SK-N-SH treated with all-trans-retinoic acid at 6 μM for 48 hours (cell line): ENCODE data around the gene TBXAS1.

Experiments
- ATAC-seq: fragments of 200-7000 bp; cut with Tn5 transposase; 3 replicates; pipeline ENCODE4 v1.9.1; 2020; ENCODE audit warnings: mild to moderate bottlenecking, moderate library complexity
- BACH2 ChIP-seq: fragments of 250-450 bp; sonication (Bioruptor Pico); IDR thresholded peaks from 2 replicates; pipeline ENCODE4 v1.9.0; 2021; ENCODE audit warnings: mild to moderate bottlenecking, borderline replicate concordance
- CSDC2 ChIP-seq: fragments of 250-450 bp; sonication (Bioruptor Pico); IDR thresholded peaks from 2 replicates; pipeline ENCODE4 v1.5.0; 2020; ENCODE audit warnings: mild to moderate bottlenecking, moderate library complexity
- ESRRG ChIP-seq: fragments of 250-450 bp; sonication (Bioruptor Pico); IDR thresholded peaks from 2 replicates; pipeline ENCODE4 v1.6.1; 2021; ENCODE audit warnings: mild to moderate bottlenecking
- GLIS3 ChIP-seq: fragments of 250-450 bp; sonication (Bioruptor Pico); IDR thresholded peaks from 2 replicates; pipeline ENCODE4 v1.5.0; 2020; ENCODE audit warnings: mild to moderate bottlenecking, moderate library complexity
- ISL1 ChIP-seq: fragments of 250-450 bp; sonication (Bioruptor Pico); IDR thresholded peaks from 2 replicates; pipeline ENCODE4 v2.1.2; 2022; ENCODE audit warnings: mild to moderate bottlenecking, moderate library complexity
- OSR1 ChIP-seq: fragments of 250-450 bp; sonication (Bioruptor Pico); IDR thresholded peaks from 2 replicates; pipeline ENCODE4 v1.8.0; 2022; ENCODE audit warnings: moderate library complexity, mild to moderate bottlenecking, inconsistent platforms
- RARB ChIP-seq: fragments of 250-450 bp; sonication (Bioruptor Pico); IDR thresholded peaks from 2 replicates; pipeline ENCODE4 v1.8.0; 2021; ENCODE audit warnings: mild to moderate bottlenecking, moderate library complexity
- TCF4 ChIP-seq: fragments of 250-450 bp; sonication (Bioruptor Pico); IDR thresholded peaks from 2 replicates; pipeline ENCODE4 v1.8.0; 2021; ENCODE audit warnings: mild to moderate bottlenecking, moderate library complexity, borderline replicate concordance
- ZC3H10 ChIP-seq: fragments of 250-450 bp; sonication (Bioruptor Pico); IDR thresholded peaks from 2 replicates; pipeline ENCODE4 v1.5.1; 2021; ENCODE audit warnings: mild to moderate bottlenecking, moderate library complexity
- ZFP30 ChIP-seq: fragments of 450-650 bp; formaldehyde crosslinking; IDR thresholded peaks from 2 replicates; pipeline ENCODE4 v1.5.0; 2022; ENCODE audit warnings: mild to moderate bottlenecking, moderate library complexity
- ZNF565 ChIP-seq: fragments of 450-650 bp; formaldehyde crosslinking; conservative IDR thresholded peaks from 2 replicates; pipeline ENCODE4 v1.5.0; 2020; ENCODE audit warnings: low read depth, mild to moderate bottlenecking, moderate library complexity
- ZNF70 ChIP-seq: fragments of 450-650 bp; formaldehyde crosslinking; IDR thresholded peaks from 2 replicates; pipeline ENCODE4 v1.5.0; 2020; ENCODE audit warnings: mild to moderate bottlenecking, moderate library complexity
- TF ChIP-seq, protein P1 (sequence below): fragments of 250-450 bp; sonication (Bioruptor Pico); IDR thresholded peaks from 2 replicates; pipeline ENCODE4 v1.8.0; 2020; ENCODE audit warnings: mild to moderate bottlenecking, moderate library complexity, borderline replicate concordance
- TF ChIP-seq, protein P2 (sequence below): fragments of 250-450 bp; sonication (Bioruptor Pico); IDR thresholded peaks from 2 replicates; pipeline ENCODE4 v1.5.1; 2020; ENCODE audit warnings: low read depth, mild to moderate bottlenecking, moderate library complexity
- TF ChIP-seq, protein P3 (sequence below): fragments of 250-450 bp; sonication (Bioruptor Pico); IDR thresholded peaks from 2 replicates; pipeline ENCODE4 v1.5.0; 2020; ENCODE audit warnings: mild to moderate bottlenecking, moderate library complexity
- TF ChIP-seq, protein P4 (sequence below): fragments of 250-450 bp; sonication (Bioruptor Pico); IDR thresholded peaks from 2 replicates; pipeline ENCODE4 v1.5.1; 2021; ENCODE audit warnings: mild to moderate bottlenecking, moderate library complexity
- TF ChIP-seq, protein P5 (sequence below): fragments of 250-450 bp; sonication (Bioruptor Pico); IDR thresholded peaks from 2 replicates; pipeline ENCODE4 v1.8.0; 2021; ENCODE audit warnings: low read depth, mild to moderate bottlenecking, moderate library complexity, borderline replicate concordance

Gene TBXAS1

DNA sequence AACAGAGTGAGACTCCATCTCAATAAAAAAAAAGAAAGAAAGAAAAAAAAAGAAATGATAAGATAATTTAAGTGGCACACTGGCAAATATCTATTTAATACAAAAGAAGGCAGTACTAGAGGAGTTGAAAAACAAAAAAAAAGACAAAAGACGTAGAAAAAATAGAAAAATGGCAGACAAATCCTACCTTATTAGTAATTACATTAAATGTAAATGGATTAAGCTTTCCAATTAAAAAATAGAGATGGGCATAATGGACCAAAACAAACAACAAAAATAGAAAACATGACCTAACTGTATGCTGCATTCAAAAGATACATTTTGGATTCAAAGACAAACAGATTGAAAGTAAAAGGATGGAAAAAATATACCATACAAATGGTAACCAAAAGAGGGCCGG lies 239.0 kb downstream of the TBXAS1 start:
- no peak for ATAC-seq
- TF ChIP-seq TCF4 (CRISPR knock-in tag) (no peak), RARB (no peak), ESRRG (no peak), OSR1 (CRISPR knock-in tag) (no peak), ZFP30 (no peak), ISL1 (CRISPR knock-in tag) (no peak), ZNF565 (CRISPR knock-in tag) (no peak), ZC3H10 (CRISPR knock-in tag) (no peak), GLIS3 (CRISPR knock-in tag) (no peak), CSDC2 (CRISPR knock-in tag) (no peak)
- TF ChIP-seq, protein P1, sequence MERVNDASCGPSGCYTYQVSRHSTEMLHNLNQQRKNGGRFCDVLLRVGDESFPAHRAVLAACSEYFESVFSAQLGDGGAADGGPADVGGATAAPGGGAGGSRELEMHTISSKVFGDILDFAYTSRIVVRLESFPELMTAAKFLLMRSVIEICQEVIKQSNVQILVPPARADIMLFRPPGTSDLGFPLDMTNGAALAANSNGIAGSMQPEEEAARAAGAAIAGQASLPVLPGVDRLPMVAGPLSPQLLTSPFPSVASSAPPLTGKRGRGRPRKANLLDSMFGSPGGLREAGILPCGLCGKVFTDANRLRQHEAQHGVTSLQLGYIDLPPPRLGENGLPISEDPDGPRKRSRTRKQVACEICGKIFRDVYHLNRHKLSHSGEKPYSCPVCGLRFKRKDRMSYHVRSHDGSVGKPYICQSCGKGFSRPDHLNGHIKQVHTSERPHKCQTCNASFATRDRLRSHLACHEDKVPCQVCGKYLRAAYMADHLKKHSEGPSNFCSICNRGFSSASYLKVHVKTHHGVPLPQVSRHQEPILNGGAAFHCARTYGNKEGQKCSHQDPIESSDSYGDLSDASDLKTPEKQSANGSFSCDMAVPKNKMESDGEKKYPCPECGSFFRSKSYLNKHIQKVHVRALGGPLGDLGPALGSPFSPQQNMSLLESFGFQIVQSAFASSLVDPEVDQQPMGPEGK (CRISPR knock-in tag): no peak
- TF ChIP-seq, protein P2, sequence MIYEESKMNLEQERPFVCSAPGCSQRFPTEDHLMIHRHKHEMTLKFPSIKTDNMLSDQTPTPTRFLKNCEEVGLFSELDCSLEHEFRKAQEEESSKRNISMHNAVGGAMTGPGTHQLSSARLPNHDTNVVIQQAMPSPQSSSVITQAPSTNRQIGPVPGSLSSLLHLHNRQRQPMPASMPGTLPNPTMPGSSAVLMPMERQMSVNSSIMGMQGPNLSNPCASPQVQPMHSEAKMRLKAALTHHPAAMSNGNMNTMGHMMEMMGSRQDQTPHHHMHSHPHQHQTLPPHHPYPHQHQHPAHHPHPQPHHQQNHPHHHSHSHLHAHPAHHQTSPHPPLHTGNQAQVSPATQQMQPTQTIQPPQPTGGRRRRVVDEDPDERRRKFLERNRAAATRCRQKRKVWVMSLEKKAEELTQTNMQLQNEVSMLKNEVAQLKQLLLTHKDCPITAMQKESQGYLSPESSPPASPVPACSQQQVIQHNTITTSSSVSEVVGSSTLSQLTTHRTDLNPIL (CRISPR knock-in tag): no peak
- TF ChIP-seq, protein P3, sequence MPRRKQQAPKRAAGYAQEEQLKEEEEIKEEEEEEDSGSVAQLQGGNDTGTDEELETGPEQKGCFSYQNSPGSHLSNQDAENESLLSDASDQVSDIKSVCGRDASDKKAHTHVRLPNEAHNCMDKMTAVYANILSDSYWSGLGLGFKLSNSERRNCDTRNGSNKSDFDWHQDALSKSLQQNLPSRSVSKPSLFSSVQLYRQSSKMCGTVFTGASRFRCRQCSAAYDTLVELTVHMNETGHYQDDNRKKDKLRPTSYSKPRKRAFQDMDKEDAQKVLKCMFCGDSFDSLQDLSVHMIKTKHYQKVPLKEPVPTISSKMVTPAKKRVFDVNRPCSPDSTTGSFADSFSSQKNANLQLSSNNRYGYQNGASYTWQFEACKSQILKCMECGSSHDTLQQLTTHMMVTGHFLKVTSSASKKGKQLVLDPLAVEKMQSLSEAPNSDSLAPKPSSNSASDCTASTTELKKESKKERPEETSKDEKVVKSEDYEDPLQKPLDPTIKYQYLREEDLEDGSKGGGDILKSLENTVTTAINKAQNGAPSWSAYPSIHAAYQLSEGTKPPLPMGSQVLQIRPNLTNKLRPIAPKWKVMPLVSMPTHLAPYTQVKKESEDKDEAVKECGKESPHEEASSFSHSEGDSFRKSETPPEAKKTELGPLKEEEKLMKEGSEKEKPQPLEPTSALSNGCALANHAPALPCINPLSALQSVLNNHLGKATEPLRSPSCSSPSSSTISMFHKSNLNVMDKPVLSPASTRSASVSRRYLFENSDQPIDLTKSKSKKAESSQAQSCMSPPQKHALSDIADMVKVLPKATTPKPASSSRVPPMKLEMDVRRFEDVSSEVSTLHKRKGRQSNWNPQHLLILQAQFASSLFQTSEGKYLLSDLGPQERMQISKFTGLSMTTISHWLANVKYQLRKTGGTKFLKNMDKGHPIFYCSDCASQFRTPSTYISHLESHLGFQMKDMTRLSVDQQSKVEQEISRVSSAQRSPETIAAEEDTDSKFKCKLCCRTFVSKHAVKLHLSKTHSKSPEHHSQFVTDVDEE (CRISPR knock-in tag): no peak
- TF ChIP-seq, protein P4, sequence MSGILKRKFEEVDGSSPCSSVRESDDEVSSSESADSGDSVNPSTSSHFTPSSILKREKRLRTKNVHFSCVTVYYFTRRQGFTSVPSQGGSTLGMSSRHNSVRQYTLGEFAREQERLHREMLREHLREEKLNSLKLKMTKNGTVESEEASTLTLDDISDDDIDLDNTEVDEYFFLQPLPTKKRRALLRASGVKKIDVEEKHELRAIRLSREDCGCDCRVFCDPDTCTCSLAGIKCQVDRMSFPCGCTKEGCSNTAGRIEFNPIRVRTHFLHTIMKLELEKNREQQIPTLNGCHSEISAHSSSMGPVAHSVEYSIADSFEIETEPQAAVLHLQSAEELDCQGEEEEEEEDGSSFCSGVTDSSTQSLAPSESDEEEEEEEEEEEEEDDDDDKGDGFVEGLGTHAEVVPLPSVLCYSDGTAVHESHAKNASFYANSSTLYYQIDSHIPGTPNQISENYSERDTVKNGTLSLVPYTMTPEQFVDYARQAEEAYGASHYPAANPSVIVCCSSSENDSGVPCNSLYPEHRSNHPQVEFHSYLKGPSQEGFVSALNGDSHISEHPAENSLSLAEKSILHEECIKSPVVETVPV (CRISPR knock-in tag): no peak

DNA sequence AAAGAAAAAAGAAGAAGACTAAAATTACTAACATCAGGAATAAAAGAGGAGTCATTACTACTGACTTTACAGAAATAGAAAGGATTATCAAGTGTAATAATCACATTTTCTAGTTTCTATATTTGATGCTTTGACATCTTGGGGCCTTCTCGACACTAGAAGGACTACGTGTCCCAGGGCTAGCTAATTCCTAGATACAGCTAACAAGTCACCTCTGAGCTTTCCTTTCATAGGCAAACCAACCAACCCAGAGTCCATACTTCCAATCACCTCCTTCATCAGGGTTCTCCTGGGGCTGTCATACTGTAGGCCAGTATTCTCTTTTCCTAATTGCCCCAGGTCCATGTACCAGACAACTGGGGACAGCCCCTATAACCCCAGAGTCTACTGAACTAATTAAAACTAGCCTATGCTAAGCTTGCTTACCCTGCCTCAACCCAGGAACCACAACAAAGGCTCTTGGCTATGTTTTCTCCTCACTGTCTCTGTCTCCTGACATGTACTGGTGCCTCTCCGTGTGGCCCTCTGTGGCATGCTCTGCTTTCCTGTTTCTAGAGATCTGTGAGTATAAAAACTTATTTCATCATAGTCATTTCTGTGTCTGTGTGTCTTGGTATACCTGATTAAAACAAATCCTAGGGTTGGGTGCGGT lies 240.4 kb downstream of the TBXAS1 start:
- TF ChIP-seq, protein P5, sequence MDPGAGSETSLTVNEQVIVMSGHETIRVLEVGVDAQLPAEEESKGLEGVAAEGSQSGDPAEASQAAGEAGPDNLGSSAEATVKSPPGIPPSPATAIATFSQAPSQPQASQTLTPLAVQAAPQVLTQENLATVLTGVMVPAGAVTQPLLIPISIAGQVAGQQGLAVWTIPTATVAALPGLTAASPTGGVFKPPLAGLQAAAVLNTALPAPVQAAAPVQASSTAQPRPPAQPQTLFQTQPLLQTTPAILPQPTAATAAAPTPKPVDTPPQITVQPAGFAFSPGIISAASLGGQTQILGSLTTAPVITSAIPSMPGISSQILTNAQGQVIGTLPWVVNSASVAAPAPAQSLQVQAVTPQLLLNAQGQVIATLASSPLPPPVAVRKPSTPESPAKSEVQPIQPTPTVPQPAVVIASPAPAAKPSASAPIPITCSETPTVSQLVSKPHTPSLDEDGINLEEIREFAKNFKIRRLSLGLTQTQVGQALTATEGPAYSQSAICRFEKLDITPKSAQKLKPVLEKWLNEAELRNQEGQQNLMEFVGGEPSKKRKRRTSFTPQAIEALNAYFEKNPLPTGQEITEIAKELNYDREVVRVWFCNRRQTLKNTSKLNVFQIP (CRISPR knock-in tag): no peak
- TF ChIP-seq CSDC2 (CRISPR knock-in tag) (no peak), ZC3H10 (CRISPR knock-in tag) (no peak), GLIS3 (CRISPR knock-in tag) (no peak), BACH2 (no peak), ZNF70 (CRISPR knock-in tag) (no peak), ISL1 (CRISPR knock-in tag) (no peak), ZNF565 (CRISPR knock-in tag) (no peak), ESRRG (no peak), OSR1 (CRISPR knock-in tag) (no peak), TCF4 (CRISPR knock-in tag) (no peak)
- TF ChIP-seq, protein P1 (CRISPR knock-in tag): no peak
- TF ChIP-seq, protein P2 (CRISPR knock-in tag): no peak
- TF ChIP-seq, protein P3 (CRISPR knock-in tag): no peak
- TF ChIP-seq, protein P4 (CRISPR knock-in tag): no peak
- ATAC-seq: no peak
